GM19452 (cell line): ENCODE data around the gene SAMD4B.

Experiments
- ATAC-seq: cut with Tn5 transposase; IDR thresholded peaks from one replicate; pipeline ENCODE4 v1.9.1; 2021; ENCODE audit not compliant: unreplicated experiment

The SAMD4B gene

GRCh38 chr19:39420769-39421168 lies 78.5 kb downstream of the SAMD4B start:
- no peak for ATAC-seq

GRCh38 chr19:39422020-39422419 lies 79.8 kb downstream of the SAMD4B start:
- ATAC-seq, result no peak

- no peak for ATAC-seq
Observed at GRCh38 chr19:39423258-39424086, 81.3 kb downstream of the SAMD4B start.

- ATAC-seq, result no peak
Observed at GRCh38 chr19:39424934-39425333, 82.7 kb downstream of the SAMD4B start.

GRCh38 chr19:39425744-39426143 lies 83.5 kb downstream of the SAMD4B start:
- no peak for ATAC-seq

GRCh38 chr19:39426170-39426569 lies 83.9 kb downstream of the SAMD4B start:
- ATAC-seq, result no peak

- no peak for ATAC-seq
Observed at GRCh38 chr19:39427707-39428106, 85.5 kb downstream of the SAMD4B start.

- ATAC-seq, result no peak
Observed at GRCh38 chr19:39428283-39429112, 86.3 kb downstream of the SAMD4B start.

GRCh38 chr19:39430675-39431593 lies 88.7 kb downstream of the SAMD4B start:
- ATAC-seq, result no peak

GRCh38 chr19:39432677-39433025 lies 90.4 kb downstream of the SAMD4B start:
- ATAC-seq, result no peak

GRCh38 chr19:39433480-39434079 lies 91.4 kb downstream of the SAMD4B start:
- ATAC-seq, result no peak

GRCh38 chr19:39434123-39435076 lies 92.2 kb downstream of the SAMD4B start:
- ATAC-seq, result no peak
